GM10266 (cell line): ENCODE measurements around the gene CHL1.
A peak's percentile ranks its signal among the peaks of the same experiment; 100 is the strongest.
"Not testable (repeated sequence)": the region's sequence is repeated elsewhere in the genome, so short reads cannot be mapped to it uniquely, and the experiment has no call there.

ENCODE experiments used
- DNase-seq: peaks from one replicate; pipeline ENCODE4 v3.0.0; 2012; ENCODE audit errors: extremely low spot score
- TF ChIP-seq, protein P1 (sequence below): IDR thresholded peaks from 2 replicates; pipeline ENCODE4 v1.5.1; 2012; ENCODE audit warnings: mild to moderate bottlenecking, low read depth; ENCODE audit not compliant: control insufficient read depth, insufficient read depth; ENCODE audit errors: missing control alignments

Gene CHL1

DNA sequence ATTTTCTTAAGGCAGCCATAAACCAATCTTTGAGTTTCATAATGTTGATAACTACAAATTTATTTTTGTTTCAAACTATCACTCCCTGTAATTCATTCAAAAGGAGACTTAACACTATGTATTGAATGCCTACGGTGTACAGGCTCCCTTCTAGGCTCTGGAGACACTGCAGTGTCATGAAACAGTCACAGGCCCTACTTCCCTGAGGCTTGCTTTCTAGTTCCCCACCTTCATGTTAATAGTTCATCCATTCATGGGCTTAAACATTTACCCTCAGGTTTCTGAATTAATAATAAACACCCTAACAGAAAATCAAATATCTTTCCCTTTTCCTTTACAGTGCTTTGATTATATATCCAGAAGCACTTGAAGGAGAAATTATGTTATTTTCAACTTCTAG lies 168.7 kb downstream of the CHL1 start:
- TF ChIP-seq, protein P1, sequence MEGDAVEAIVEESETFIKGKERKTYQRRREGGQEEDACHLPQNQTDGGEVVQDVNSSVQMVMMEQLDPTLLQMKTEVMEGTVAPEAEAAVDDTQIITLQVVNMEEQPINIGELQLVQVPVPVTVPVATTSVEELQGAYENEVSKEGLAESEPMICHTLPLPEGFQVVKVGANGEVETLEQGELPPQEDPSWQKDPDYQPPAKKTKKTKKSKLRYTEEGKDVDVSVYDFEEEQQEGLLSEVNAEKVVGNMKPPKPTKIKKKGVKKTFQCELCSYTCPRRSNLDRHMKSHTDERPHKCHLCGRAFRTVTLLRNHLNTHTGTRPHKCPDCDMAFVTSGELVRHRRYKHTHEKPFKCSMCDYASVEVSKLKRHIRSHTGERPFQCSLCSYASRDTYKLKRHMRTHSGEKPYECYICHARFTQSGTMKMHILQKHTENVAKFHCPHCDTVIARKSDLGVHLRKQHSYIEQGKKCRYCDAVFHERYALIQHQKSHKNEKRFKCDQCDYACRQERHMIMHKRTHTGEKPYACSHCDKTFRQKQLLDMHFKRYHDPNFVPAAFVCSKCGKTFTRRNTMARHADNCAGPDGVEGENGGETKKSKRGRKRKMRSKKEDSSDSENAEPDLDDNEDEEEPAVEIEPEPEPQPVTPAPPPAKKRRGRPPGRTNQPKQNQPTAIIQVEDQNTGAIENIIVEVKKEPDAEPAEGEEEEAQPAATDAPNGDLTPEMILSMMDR = no peak
- no peak for DNase-seq

DNA sequence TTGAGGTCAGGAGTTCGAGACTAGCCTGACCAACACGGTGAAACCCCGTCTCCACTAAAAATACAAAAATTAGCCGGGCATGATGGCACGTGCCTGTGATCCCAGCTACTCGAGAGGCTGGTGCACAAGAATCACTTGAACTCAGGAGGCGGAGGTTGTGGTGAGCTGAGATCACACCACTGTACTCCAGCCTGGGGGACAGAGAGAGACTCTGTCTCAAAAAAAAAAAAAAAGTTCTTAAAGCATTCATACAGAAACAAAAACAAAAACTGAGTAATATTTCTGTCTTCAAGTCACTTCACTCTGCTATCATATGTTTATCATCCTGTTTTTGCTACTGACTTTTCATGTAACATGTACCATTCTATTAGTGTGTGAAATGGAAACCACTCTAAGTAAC lies 169.7 kb downstream of the CHL1 start:
- not testable (repeated sequence) for DNase-seq

DNA sequence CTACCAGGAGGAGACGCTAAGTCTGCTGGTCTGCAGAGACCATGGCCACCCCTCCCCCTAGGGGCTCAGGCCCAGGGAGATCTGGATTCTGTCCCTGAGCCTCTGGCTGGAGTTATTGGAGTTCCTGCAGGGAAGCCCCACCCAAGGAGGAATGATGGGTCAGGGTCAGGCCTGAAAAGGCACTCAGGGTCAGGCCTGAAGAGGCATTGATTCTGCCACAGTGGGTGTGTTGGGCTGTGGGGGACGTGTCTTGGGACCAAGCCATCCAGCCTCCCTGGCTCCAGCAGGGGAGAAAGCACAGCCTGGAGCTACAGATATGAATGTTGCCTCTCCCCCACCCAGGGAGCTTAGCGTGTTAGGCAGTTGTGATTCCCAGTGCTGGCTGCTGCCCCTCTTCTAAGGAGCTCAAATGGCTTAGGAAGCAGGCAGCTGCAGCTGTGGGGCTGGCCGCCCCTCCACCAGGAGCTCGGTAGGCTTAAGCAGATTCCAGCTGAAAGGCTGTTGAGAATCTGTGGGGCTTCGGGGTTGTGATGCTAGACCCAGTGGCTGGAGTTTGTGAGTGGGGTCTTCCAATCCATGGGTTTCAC lies 176.7 kb downstream of the CHL1 start:
- no peak for DNase-seq
- TF ChIP-seq, protein P1 = no peak

DNA sequence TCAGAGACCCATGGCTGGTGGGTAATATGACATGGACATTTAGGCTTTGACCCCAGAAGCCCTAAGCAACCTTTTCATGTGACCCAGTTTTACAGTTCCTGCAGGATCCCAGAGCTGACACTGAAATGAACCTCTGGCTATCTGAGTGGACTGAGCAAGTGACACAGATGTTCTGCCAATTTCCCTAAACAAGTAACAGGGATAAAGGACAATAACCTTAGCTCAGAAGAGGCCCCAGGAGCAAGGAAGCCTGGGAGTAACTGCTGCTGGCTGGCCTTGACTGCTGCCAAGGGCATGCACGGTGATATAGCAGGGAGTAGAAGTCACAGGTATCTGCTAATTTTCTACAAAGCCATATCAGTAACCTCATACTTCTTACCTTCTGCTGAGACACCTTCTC lies 177.9 kb downstream of the CHL1 start:
- TF ChIP-seq, protein P1 = no peak
- DNase-seq = no peak

DNA sequence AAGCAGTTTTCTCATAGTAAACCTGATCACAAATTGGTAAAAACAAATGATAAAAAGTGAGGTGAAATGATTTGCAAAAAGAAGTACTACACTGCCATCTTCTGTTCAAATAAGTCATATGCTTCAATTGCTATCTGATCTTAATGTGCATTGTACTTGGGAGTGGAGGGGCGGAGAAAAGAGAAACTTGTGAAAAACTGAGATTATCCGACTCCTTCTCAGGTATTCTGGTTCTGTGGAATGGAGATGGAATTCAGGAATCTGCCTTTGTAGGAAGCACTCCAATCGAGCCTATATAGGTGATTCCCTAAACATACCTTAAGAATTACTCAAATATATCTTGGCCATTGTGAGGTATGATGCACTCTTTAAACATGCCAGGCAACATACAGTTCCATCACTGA lies 180.6 kb downstream of the CHL1 start:
- TF ChIP-seq, protein P1 = peak; percentile 50
- DNase-seq = no peak

DNA sequence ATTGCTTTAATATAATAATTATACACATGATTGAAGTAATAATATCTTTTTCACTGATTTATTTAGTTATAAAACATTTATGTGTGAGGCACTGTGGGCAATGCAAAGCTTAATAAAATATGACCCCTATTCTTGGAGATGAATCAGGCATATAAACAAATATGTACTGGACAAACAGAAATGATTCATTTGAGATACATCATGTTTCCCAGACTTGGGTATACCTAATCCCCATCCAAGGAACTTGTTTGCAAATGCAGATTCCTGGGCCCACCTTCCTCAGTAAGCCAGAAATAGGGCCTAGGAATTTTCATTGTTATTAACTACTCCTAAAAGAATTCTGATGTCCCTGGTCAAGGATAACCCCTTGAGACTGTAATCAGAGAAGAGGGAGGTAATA lies 184.2 kb downstream of the CHL1 start:
- DNase-seq = no peak
- TF ChIP-seq, protein P1 = no peak

DNA sequence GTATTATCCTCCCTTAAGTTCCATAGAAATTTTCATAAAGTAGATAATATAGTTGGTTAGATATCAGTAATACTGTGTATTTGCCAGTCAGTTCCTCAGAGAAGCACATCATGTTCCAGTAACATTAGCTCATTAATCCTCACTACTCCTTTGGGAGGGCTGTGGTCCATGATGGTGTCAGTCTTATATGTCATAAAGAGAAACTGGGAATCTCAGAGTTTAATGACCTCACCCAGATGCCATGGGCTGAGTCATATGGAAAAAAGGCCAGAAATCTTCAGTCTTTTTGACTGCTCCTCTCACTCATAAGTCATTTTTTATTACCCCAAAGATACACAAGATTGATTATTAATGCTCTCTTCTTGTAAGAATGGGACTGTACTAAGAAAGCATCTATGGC lies 188.6 kb downstream of the CHL1 start:
- no peak for DNase-seq
- TF ChIP-seq, protein P1 = no peak

DNA sequence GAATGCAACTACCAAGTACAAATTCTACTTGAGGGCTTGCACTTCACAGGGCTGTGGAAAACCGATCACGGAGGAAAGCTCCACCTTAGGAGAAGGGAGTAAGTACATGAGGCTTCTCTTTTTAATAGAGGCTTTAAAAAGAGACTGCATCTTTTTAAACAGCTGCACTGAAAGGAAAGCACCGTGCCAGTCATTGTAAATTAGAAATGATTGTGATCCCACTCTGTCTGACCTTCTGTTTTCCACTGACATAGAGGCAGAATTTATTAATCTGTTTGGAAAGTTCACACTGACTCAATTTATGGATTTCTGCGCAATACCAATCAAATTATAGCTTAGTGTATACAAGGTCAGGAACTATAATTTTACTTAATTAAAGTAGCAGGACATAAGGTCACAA lies 198.2 kb downstream of the CHL1 start:
- DNase-seq = no peak

More for the DNA sequence above, 198.2 kb downstream of the CHL1 start:
- TF ChIP-seq, protein P1 = no peak
